ENCODE data around the gene PRAMEF18. TPM values are rescaled to one million over a fixed set of nuclear protein-coding genes. Genes with fewer than 3 reads are reported as not detected.
"Not testable (repeated sequence)": the region's sequence is repeated elsewhere in the genome, so short reads cannot be mapped to it uniquely, and the experiment has no call there.

Gene PRAMEF18
- total RNA-seq = not detected in 2 replicates

GRCh38 chr1:13225675-13226204, at the start of gene PRAMEF18:
TSS of gene PRAMEF18 (minus strand) at chr1:13226154. CDS start at chr1:13226106, 48 bp downstream.
- intact Hi-C loops (cut with micrococcal nuclease); H3K4me1 Mint-ChIP-seq; H3K27me3 Mint-ChIP-seq; H3K27ac Mint-ChIP-seq; H3K36me3 Mint-ChIP-seq (ENCODE audit: low read depth); H3K9me3 Mint-ChIP-seq; H3K4me3 Mint-ChIP-seq: not testable (repeated sequence)
- peak; percentile 30 for DNase-seq

- H3K27me3 Mint-ChIP-seq; DNase-seq; H3K9me3 Mint-ChIP-seq; H3K36me3 Mint-ChIP-seq (ENCODE audit: low read depth); intact Hi-C loops (cut with micrococcal nuclease); H3K4me1 Mint-ChIP-seq; H3K27ac Mint-ChIP-seq; H3K4me3 Mint-ChIP-seq: not testable (repeated sequence)
Measured at GRCh38 chr1:13265124-13265523, 39.2 kb upstream of the PRAMEF18 start.

- H3K9me3 Mint-ChIP-seq; H3K4me1 Mint-ChIP-seq; DNase-seq; H3K27ac Mint-ChIP-seq; H3K27me3 Mint-ChIP-seq; H3K4me3 Mint-ChIP-seq; intact Hi-C loops (cut with micrococcal nuclease); H3K36me3 Mint-ChIP-seq (ENCODE audit: low read depth): not testable (repeated sequence)
Measured at GRCh38 chr1:13253898-13254297, 27.9 kb upstream of the PRAMEF18 start, which contains the start of gene PRAMEF5. TSS of gene PRAMEF5 (plus strand) at chr1:13254198. CDS start at chr1:13259269, 5,071 bp downstream.

GRCh38 chr1:13247122-13247521, 21.2 kb upstream of the PRAMEF18 start:
- H3K27ac Mint-ChIP-seq; H3K36me3 Mint-ChIP-seq (ENCODE audit: low read depth); intact Hi-C loops (cut with micrococcal nuclease); H3K4me1 Mint-ChIP-seq; H3K27me3 Mint-ChIP-seq; H3K4me3 Mint-ChIP-seq; H3K9me3 Mint-ChIP-seq: not testable (repeated sequence)
- DNase-seq = peak; percentile 45

GRCh38 chr1:13246554-13246871, 20.6 kb upstream of the PRAMEF18 start:
- peak; percentile 47 for DNase-seq
- H3K27me3 Mint-ChIP-seq; H3K4me3 Mint-ChIP-seq; H3K9me3 Mint-ChIP-seq; H3K4me1 Mint-ChIP-seq; H3K36me3 Mint-ChIP-seq (ENCODE audit: low read depth); intact Hi-C loops (cut with micrococcal nuclease); H3K27ac Mint-ChIP-seq: not testable (repeated sequence)

- DNase-seq = peak; percentile 48
- H3K9me3 Mint-ChIP-seq; H3K36me3 Mint-ChIP-seq (ENCODE audit: low read depth); intact Hi-C loops (cut with micrococcal nuclease); H3K27ac Mint-ChIP-seq; H3K4me3 Mint-ChIP-seq; H3K27me3 Mint-ChIP-seq; H3K4me1 Mint-ChIP-seq: not testable (repeated sequence)
Measured at GRCh38 chr1:13245841-13246553, 20.0 kb upstream of the PRAMEF18 start.

- H3K4me3 Mint-ChIP-seq; intact Hi-C loops (cut with micrococcal nuclease); H3K9me3 Mint-ChIP-seq; H3K27ac Mint-ChIP-seq; H3K27me3 Mint-ChIP-seq; H3K36me3 Mint-ChIP-seq (ENCODE audit: low read depth); H3K4me1 Mint-ChIP-seq: not testable (repeated sequence)
- peak; percentile 41 for DNase-seq
Measured at GRCh38 chr1:13243536-13244263, 17.7 kb upstream of the PRAMEF18 start.

- H3K27ac Mint-ChIP-seq; intact Hi-C loops (cut with micrococcal nuclease); H3K36me3 Mint-ChIP-seq (ENCODE audit: low read depth); DNase-seq; H3K4me3 Mint-ChIP-seq; H3K9me3 Mint-ChIP-seq; H3K4me1 Mint-ChIP-seq; H3K27me3 Mint-ChIP-seq: not testable (repeated sequence)
Measured at GRCh38 chr1:13239633-13240032, 13.7 kb upstream of the PRAMEF18 start.

- H3K4me1 Mint-ChIP-seq; intact Hi-C loops (cut with micrococcal nuclease); H3K9me3 Mint-ChIP-seq; H3K36me3 Mint-ChIP-seq (ENCODE audit: low read depth); H3K27me3 Mint-ChIP-seq; H3K27ac Mint-ChIP-seq; H3K4me3 Mint-ChIP-seq: not testable (repeated sequence)
- peak; percentile 52 for DNase-seq
Measured at GRCh38 chr1:13237572-13237971, 11.6 kb upstream of the PRAMEF18 start.

GRCh38 chr1:13234057-13234456, 8.1 kb upstream of the PRAMEF18 start:
- intact Hi-C loops (cut with micrococcal nuclease); H3K27ac Mint-ChIP-seq; H3K9me3 Mint-ChIP-seq; H3K4me3 Mint-ChIP-seq; H3K27me3 Mint-ChIP-seq; H3K4me1 Mint-ChIP-seq; H3K36me3 Mint-ChIP-seq (ENCODE audit: low read depth): not testable (repeated sequence)
- DNase-seq = peak; percentile 45

GRCh38 chr1:13232056-13232455, 6.1 kb upstream of the PRAMEF18 start:
- H3K36me3 Mint-ChIP-seq (ENCODE audit: low read depth); intact Hi-C loops (cut with micrococcal nuclease); H3K4me1 Mint-ChIP-seq; H3K4me3 Mint-ChIP-seq; H3K9me3 Mint-ChIP-seq; H3K27ac Mint-ChIP-seq; H3K27me3 Mint-ChIP-seq: not testable (repeated sequence)
- peak; percentile 31 for DNase-seq

- H3K4me3 Mint-ChIP-seq; H3K36me3 Mint-ChIP-seq (ENCODE audit: low read depth); H3K27me3 Mint-ChIP-seq; H3K9me3 Mint-ChIP-seq; H3K27ac Mint-ChIP-seq; intact Hi-C loops (cut with micrococcal nuclease); H3K4me1 Mint-ChIP-seq: not testable (repeated sequence)
- peak; percentile 44 for DNase-seq
Measured at GRCh38 chr1:13231061-13231750, 5.3 kb upstream of the PRAMEF18 start.

GRCh38 chr1:13230601-13231000, 4.6 kb upstream of the PRAMEF18 start:
- H3K36me3 Mint-ChIP-seq (ENCODE audit: low read depth); intact Hi-C loops (cut with micrococcal nuclease): not testable (repeated sequence)

GRCh38 chr1:13230096-13230495, 4.1 kb upstream of the PRAMEF18 start:
- H3K36me3 Mint-ChIP-seq (ENCODE audit: low read depth); H3K4me3 Mint-ChIP-seq; H3K9me3 Mint-ChIP-seq; H3K27me3 Mint-ChIP-seq; intact Hi-C loops (cut with micrococcal nuclease); H3K4me1 Mint-ChIP-seq; H3K27ac Mint-ChIP-seq: not testable (repeated sequence)
- DNase-seq = peak; percentile 27

More at GRCh38 chr1:13230601-13231000, 4.6 kb upstream of the PRAMEF18 start:
- DNase-seq = peak; percentile 35
- not testable (repeated sequence) for H3K27ac Mint-ChIP-seq, H3K4me1 Mint-ChIP-seq, H3K4me3 Mint-ChIP-seq, H3K27me3 Mint-ChIP-seq, H3K9me3 Mint-ChIP-seq

Data from activated CD4-positive, alpha-beta T cell treated with anti-CD3 and anti-CD28 coated beads, Interleukin-2, amount 10 ng/mL, durations not matched to agents 24 days and 14 days (primary cell).